Transverse colon (tissue), 4 donors: Measurements from ENCODE around the gene SRGAP2.
"Not testable (repeated sequence)": the region's sequence is repeated elsewhere in the genome, so short reads cannot be mapped to it uniquely, and the experiment has no call there.

ENCODE experiments used
- CTCF ChIP-seq, 5 experiments: fragments of 200-600 bp in 3 of 5; fragments of 450-650 bp in 2 of 5; sonication (generic) in 3 of 5; IDR thresholded peaks; 1 replicate in 2 of 5; 2 replicates in 3 of 5; pipeline ENCODE4 v1.5.1; 2016 to 2017; ENCODE audit warnings: antibody characterized with exemption in 5 of 5, inconsistent platforms in 3 of 5, mild to moderate bottlenecking in 2 of 5, moderate library complexity in 1 of 5
- POLR2A ChIP-seq: fragments of 450-650 bp; IDR thresholded peaks from one replicate; pipeline ENCODE4 v1.6.1; 2016; ENCODE audit warnings: antibody characterized with exemption, mild to moderate bottlenecking, moderate library complexity
- POLR2AphosphoS5 ChIP-seq, 3 donors: sonication (generic); formaldehyde crosslinking; IDR thresholded peaks; one replicate each; pipeline ENCODE4 v1.6.1; 2016; ENCODE audit warnings: antibody characterized with exemption in 3 of 3

DNA sequence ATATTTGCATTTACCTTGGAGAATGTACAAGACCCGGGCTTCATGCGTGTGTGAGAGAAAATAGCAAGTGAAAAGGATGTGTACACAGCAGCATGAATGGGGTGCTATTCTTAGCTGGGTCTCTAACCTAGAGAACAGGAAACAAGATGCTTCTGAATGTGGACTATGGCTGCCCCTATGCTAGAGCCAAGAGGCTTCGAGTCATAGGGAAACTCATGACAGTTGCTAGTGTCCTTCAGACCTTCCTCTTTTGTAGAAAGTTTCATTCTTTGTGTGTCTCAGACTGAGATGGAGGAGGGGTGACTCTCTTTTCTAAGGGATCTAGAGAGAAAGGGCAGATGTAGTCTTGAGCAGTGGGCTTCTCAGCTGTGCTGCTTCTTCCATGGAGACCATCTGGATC is 40.0 kb downstream of the SRGAP2 start:
- not testable (repeated sequence) for TF ChIP-seq POLR2A; CTCF (IDR thresholded peaks at IDR 0.05); POLR2AphosphoS5 (IDR thresholded peaks at IDR 0.05)
